HEK293T (cell line): ENCODE measurements around the gene HTR2B.
"Not testable (repeated sequence)": the region's sequence is repeated elsewhere in the genome, so short reads cannot be mapped to it uniquely, and the experiment has no call there.

Experiments
- CTCF ChIA-PET: fragments of 350-600 bp; formaldehyde crosslinking; extraction: SDS; loops from one replicate; lab custom pipeline; 2021; ENCODE audit warnings: antibody characterized with exemption, inconsistent platforms; lab: Yijun Ruan, JAX
- POLR2A ChIA-PET: fragments of 350-600 bp; formaldehyde crosslinking; extraction: SDS; loops from one replicate; lab custom pipeline; 2020; ENCODE audit warnings: antibody characterized with exemption, inconsistent platforms; lab: Yijun Ruan, JAX
- DNase-seq: peaks from one replicate; pipeline ENCODE4 v3.0.0; 2012; ENCODE audit warnings: mixed read lengths; ENCODE audit errors: extremely low spot score
- ARNT ChIP-seq: fragments of 450-650 bp; IDR thresholded peaks from 2 replicates; pipeline ENCODE4 v1.6.1; 2017; ENCODE audit warnings: mild to moderate bottlenecking
- BHLHE40 ChIP-seq: fragments of 450-650 bp; IDR thresholded peaks from 2 replicates; pipeline ENCODE4 v1.6.1; 2016; ENCODE audit warnings: mild to moderate bottlenecking, moderate library complexity, borderline replicate concordance
- CTBP1 ChIP-seq: fragments of 450-650 bp; IDR thresholded peaks from 2 replicates; pipeline ENCODE4 v1.6.1; 2016; ENCODE audit warnings: borderline replicate concordance
- ELF4 ChIP-seq: fragments of 450-650 bp; IDR thresholded peaks from 2 replicates; pipeline ENCODE4 v1.6.1; 2017; ENCODE audit warnings: antibody characterized with exemption
- FOXA1 ChIP-seq: fragments of 450-650 bp; IDR thresholded peaks from 2 replicates; pipeline ENCODE4 v1.6.1; 2016; ENCODE audit warnings: mild to moderate bottlenecking
- FOXK2 ChIP-seq: fragments of 450-650 bp; IDR thresholded peaks from 2 replicates; pipeline ENCODE4 v1.6.1; 2016; ENCODE audit warnings: mild to moderate bottlenecking
- FOXM1 ChIP-seq: fragments of 450-650 bp; IDR thresholded peaks from 2 replicates; pipeline ENCODE4 v1.6.1; 2017; ENCODE audit warnings: mild to moderate bottlenecking, borderline replicate concordance
- HDGF ChIP-seq: fragments of 450-650 bp; IDR thresholded peaks from 2 replicates; pipeline ENCODE4 v1.6.1; 2017; ENCODE audit warnings: antibody characterized with exemption, borderline replicate concordance
- L3MBTL2 ChIP-seq: fragments of 450-650 bp; conservative IDR thresholded peaks from 2 replicates; pipeline ENCODE4 v1.6.1; 2016; ENCODE audit warnings: mild to moderate bottlenecking
- LEF1 ChIP-seq: fragments of 450-650 bp; IDR thresholded peaks from 2 replicates; pipeline ENCODE4 v1.6.1; 2017; ENCODE audit warnings: mild to moderate bottlenecking, borderline replicate concordance
- NFRKB ChIP-seq: fragments of 450-650 bp; IDR thresholded peaks from 2 replicates; pipeline ENCODE4 v1.6.1; 2016; ENCODE audit warnings: mild to moderate bottlenecking, moderate library complexity
- PKNOX1 ChIP-seq: fragments of 450-650 bp; IDR thresholded peaks from 2 replicates; pipeline ENCODE4 v1.6.1; 2016
- SP1 ChIP-seq: fragments of 450-650 bp; IDR thresholded peaks from 2 replicates; pipeline ENCODE4 v1.6.1; 2017
- SUZ12 ChIP-seq: fragments of 450-650 bp; IDR thresholded peaks from 2 replicates; pipeline ENCODE4 v1.6.1; 2016; ENCODE audit warnings: mild to moderate bottlenecking
- TARDBP ChIP-seq: fragments of 450-650 bp; IDR thresholded peaks from 2 replicates; pipeline ENCODE4 v1.6.1; 2016
- ZNF384 ChIP-seq: fragments of 450-650 bp; IDR thresholded peaks from 2 replicates; pipeline ENCODE4 v1.6.1; 2016

HTR2B gene

GRCh38 chr2:231069379-231070054 is 55.3 kb downstream of the HTR2B start:
- ChIA-PET POLR2A (interaction anchor here (1.0 kb wide), 1 partner anchor 395 kb away, joined by 5 read pairs; the partner anchor contains the start of gene NCL), CTCF (interaction anchor here (1.0 kb wide), 1 partner anchor 17 kb away, joined by 5 read pairs; no protein-coding TSS in a partner anchor)
- no peak for TF ChIP-seq NFRKB
- no peak for TF ChIP-seq ELF4
- no peak for TF ChIP-seq PKNOX1
- TF ChIP-seq LEF1: no peak
- TF ChIP-seq HDGF: no peak
- no peak for TF ChIP-seq TARDBP
- TF ChIP-seq BHLHE40: no peak
- TF ChIP-seq ARNT: no peak
- TF ChIP-seq SP1: no peak
- no peak for TF ChIP-seq FOXA1
- TF ChIP-seq L3MBTL2: no peak
- no peak for TF ChIP-seq FOXK2
- no peak for TF ChIP-seq CTBP1
- TF ChIP-seq SUZ12: no peak
- no peak for TF ChIP-seq ZNF384
- no peak for TF ChIP-seq FOXM1
- DNase-seq: no peak

GRCh38 chr2:231068525-231069222 is 56.2 kb downstream of the HTR2B start:
- POLR2A ChIA-PET: interaction anchor here (1.0 kb wide), 1 partner anchor 396 kb away, joined by 5 read pairs; the partner anchor contains the start of gene NCL
- CTCF ChIA-PET: no interaction called here
- DNase-seq: no peak
- no peak for TF ChIP-seq BHLHE40
- no peak for TF ChIP-seq FOXK2
- no peak for TF ChIP-seq PKNOX1
- no peak for TF ChIP-seq ELF4
- no peak for TF ChIP-seq CTBP1

GRCh38 chr2:231067531-231067930 is 57.3 kb downstream of the HTR2B start:
- POLR2A ChIA-PET: interaction anchor here (0.6 kb wide), 1 partner anchor 362 kb away, joined by 3 read pairs; no protein-coding TSS in a partner anchor
- DNase-seq, CTCF ChIA-PET: not testable (repeated sequence)

GRCh38 chr2:231065966-231066365 is 58.9 kb downstream of the HTR2B start:
- TF ChIP-seq BHLHE40 (no peak), CTBP1 (no peak), NFRKB (no peak), ARNT (no peak), ZNF384 (no peak), FOXK2 (no peak), SUZ12 (no peak), LEF1 (no peak), PKNOX1 (no peak), HDGF (no peak)
- CTCF ChIA-PET: no interaction called here
- POLR2A ChIA-PET: no interaction called here
- DNase-seq: no peak

- POLR2A ChIA-PET: no interaction called here
These were observed 61.5 kb downstream of the HTR2B start for GRCh38 chr2:231063347-231063746.

More at GRCh38 chr2:231063347-231063746, 61.5 kb downstream of the HTR2B start:
- DNase-seq: no peak
- TF ChIP-seq L3MBTL2 (no peak), FOXK2 (no peak), FOXA1 (no peak), LEF1 (no peak), ZNF384 (no peak), PKNOX1 (no peak), ELF4 (no peak)
- CTCF ChIA-PET: interaction anchor here (1.2 kb wide), 1 partner anchor 11 kb away, joined by 3 read pairs; no protein-coding TSS in a partner anchor
